Purkinje cell (primary cell): ENCODE measurements around the gene MUCL3. TPM values are rescaled to one million over a fixed set of nuclear protein-coding genes. Genes with fewer than 3 reads are reported as not detected.

Experiments used
- polyA plus RNA-seq: library from polyadenylated mRNA; unstranded; fragments of >200 nt; fragmentation: Nextera tagmentation; gene quantifications from 2 replicates; pipeline ENCODE4 v1.2.1, GENCODE V29; 2014

MUCL3 gene, protein sequence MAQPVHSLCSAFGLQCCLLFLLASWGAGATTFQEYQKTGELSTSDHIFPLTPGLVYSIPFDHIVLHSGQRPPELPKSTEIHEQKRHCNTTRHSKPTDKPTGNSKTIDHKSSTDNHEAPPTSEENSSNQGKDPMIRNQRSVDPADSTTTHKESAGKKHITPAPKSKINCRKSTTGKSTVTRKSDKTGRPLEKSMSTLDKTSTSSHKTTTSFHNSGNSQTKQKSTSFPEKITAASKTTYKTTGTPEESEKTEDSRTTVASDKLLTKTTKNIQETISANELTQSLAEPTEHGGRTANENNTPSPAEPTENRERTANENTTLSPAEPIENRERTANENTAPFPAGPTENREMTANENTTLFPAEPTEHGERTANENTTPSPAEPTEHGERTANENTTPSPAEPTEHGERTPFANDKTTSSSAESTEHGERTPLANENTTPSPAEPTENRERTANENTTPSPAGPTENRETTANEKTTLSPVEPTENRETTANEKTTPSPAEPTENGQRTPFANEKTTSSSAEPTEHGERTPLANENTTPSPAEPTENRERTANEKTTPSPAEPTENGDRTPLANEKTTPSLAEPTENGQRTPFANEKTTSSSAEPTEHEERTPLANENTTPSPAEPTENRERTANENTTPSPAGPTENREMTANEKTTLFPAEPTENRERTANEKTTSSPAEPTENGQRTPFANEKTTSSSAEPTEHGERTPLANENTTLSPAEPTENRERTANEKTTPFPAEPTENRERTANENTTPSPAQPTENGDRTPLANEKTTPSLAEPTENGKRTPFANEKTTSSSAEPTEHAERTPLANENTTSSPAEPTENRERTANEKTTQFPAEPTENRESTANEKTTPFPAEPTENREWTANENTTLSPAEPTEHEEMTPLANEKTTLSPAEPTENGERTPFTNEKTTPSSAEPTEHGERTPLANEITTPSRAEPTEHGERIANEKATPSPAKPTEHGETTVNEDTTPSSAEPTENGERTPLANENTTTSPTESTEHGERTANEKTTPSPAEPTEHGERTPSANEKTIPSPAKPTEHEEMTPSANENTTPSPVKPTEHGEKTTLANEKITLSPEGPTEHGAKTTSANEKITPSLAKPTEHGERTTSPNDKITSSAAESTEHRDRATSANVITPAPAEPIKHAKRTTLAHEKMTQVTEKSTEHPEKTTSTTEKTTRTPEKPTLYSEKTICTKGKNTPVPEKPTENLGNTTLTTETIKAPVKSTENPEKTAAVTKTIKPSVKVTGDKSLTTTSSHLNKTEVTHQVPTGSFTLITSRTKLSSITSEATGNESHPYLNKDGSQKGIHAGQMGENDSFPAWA (N-terminal part only)
- not detected in 2 replicates for polyA plus RNA-seq

DNA sequence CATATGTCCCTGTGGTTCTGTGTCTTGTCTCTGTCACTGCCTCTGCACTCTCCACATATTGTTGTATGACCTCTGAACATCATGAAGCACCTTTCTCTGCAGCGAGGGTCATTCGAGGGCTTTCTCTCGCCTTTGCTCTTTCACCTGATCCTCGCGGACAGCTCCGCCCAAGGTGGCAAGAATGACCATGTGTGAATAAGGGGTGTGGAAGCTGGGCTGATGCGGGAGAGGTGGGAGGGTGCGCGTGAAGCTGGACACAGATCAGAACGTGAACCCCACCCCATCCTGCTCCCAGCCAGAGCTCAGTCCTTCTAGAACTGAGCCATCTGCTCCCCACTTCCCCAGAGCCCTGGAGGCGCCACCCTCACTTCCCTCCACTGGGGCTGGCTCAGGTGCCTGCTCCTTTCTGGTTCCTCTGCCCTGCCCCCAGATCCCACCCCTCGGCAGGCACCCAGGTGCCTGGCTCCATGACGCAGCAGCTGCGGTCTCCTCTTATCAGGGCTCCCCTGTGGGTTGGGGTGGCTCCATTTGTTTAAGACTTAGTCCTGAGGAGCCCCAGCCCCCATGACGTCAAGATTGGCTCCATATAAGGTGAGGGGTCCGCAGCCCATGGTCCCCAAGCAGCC, at the start of gene MUCL3:
Gene MUCL3 (plus strand): TSS at position 613 of the 626 bp plus-strand sequence. CDS start 27 bp downstream, outside the sequence.

DNA sequence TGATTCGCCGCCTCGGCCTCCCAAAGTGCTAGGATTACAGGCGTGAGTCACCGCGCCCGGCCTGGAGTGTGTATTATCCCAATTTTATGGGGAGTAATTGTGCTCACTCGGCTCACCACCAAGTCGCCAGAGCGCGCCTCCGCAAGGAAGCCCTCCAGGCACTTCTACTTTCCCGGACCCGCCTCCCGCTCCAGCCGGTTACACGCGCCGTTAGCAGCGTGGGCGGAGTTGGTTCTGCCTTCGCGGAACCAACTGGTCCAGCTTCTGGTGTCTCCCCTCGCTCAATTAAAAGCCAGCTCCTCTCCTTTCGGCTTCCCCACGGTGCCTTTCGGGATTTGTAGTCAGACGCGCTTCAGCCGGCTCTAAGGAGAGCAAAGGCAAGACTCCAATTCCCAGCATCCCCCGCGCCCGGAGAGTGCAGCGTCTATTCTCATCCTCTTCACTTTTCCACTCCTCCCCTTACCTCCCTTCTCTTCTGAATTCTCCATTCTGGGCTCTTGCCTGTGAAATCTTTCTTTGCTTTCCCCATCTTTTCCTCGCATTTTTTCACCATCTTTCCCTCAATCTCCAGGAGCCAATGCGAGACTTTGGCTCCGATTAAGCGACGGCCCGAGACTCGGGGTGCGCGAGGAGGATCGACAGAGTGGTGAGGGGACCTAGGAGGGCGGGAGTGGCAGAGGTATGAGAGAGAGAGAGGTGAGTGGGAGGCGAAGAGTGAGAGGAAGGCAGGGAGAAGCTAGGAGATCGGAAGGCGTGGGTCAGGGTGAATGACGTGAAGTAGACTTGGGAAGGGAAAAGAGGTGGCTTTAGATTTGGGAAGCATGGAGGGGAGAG, 32.8 kb upstream of the MUCL3 start, which contains the start of gene GTF2H4:
Gene GTF2H4 (plus strand): TSS at position 450 of the 834 bp plus-strand sequence.

GRCh38 chr6:30914076-30914853, 26.5 kb upstream of the MUCL3 start, which contains the start of gene VARS2:
Gene VARS2 (plus strand): TSS chr6:30914238. CDS start chr6:30914837, 599 bp downstream.

GRCh38 chr6:30931969-30932645, 8.7 kb upstream of the MUCL3 start, which contains the start of gene SFTA2:
Gene SFTA2 (minus strand): TSS chr6:30932170. CDS start chr6:30932096, 74 bp downstream.

DNA sequence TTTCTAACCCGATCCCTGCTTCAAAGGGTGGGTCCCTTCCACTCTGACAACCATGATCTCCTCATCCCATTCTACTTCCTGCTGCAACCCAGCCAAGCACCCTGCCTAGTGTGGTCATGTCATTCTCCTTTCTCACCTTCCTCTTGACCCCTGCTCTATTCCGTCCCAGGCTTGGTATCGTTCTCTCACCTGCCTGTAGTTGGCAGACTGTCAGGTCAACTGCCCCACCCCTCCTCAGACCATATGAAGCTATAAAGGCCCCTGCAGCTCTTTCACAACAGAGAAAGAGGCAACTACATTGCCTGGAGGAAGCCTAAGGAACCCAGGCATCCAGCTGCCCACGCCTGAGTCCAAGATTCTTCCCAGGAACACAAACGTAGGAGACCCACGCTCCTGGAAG, 42.7 kb downstream of the MUCL3 start, which contains the start of gene MUC21:
Gene MUC21 (plus strand): TSS at position 280 of the 400 bp plus-strand sequence. CDS start 241 bp downstream, outside the sequence.

Other genes with a start within 250 kb of the MUCL3 start
- 0.53 and 1.5 TPM in 2 replicates for gene NRM, start 250.0 kb upstream of the MUCL3 start, polyA plus RNA-seq
- 1.9 and 5.6 TPM in 2 replicates for gene MDC1, start 223.7 kb upstream of the MUCL3 start, polyA plus RNA-seq
- 159 and 174 TPM in 2 replicates for gene TUBB, start 220.6 kb upstream of the MUCL3 start, polyA plus RNA-seq
- 34.3 and 35.3 TPM in 2 replicates for gene FLOT1, start 198.3 kb upstream of the MUCL3 start, polyA plus RNA-seq
- gene IER3, start 196.4 kb upstream of the MUCL3 start, polyA plus RNA-seq: 2.5 and 2.7 TPM in 2 replicates
- 1.7 and 2.1 TPM in 2 replicates for gene DDR1, start 56.5 kb upstream of the MUCL3 start, polyA plus RNA-seq
- gene GTF2H4, start 32.8 kb upstream of the MUCL3 start, polyA plus RNA-seq: 1.7 TPM in 1 of 2 replicates, not detected in the other
- 1.0 and 1.6 TPM in 2 replicates for gene VARS2, start 26.7 kb upstream of the MUCL3 start, polyA plus RNA-seq
- not detected in 2 replicates for gene SFTA2, start 8.8 kb upstream of the MUCL3 start, polyA plus RNA-seq
- not detected in 2 replicates for gene MUC21, start 42.7 kb downstream of the MUCL3 start, polyA plus RNA-seq
- not detected in 2 replicates for gene MUC22, start 69.5 kb downstream of the MUCL3 start, polyA plus RNA-seq
- gene C6orf15, start 171.6 kb downstream of the MUCL3 start, polyA plus RNA-seq: not detected in 2 replicates
- 3.5 TPM in 1 of 2 replicates, not detected in the other for gene PSORS1C1, start 173.8 kb downstream of the MUCL3 start, polyA plus RNA-seq
- not detected in 2 replicates for gene CDSN, start 179.5 kb downstream of the MUCL3 start, polyA plus RNA-seq
- gene PSORS1C2, start 198.1 kb downstream of the MUCL3 start, polyA plus RNA-seq: not detected in 2 replicates
- gene CCHCR1, start 216.8 kb downstream of the MUCL3 start, polyA plus RNA-seq: 0.52 and 1.4 TPM in 2 replicates
- 0.15 and 0.32 TPM in 2 replicates for gene TCF19, start 217.6 kb downstream of the MUCL3 start, polyA plus RNA-seq
- not detected in 2 replicates for gene POU5F1, start 229.7 kb downstream of the MUCL3 start, polyA plus RNA-seq